GM12873 (cell line): ENCODE data around the gene NAA60.

Experiments
- TF ChIP-seq, protein P1 (sequence below): IDR thresholded peaks from 2 replicates; pipeline ENCODE4 v1.5.1; 2012; ENCODE audit warnings: low read depth, mild to moderate bottlenecking, moderate library complexity, low read length, control low read depth; ENCODE audit not compliant: insufficient read depth; ENCODE audit errors: missing control alignments

The NAA60 gene

GRCh38 chr16:3431779-3432219, 11.7 kb upstream of the NAA60 start:
- TF ChIP-seq, protein P1, sequence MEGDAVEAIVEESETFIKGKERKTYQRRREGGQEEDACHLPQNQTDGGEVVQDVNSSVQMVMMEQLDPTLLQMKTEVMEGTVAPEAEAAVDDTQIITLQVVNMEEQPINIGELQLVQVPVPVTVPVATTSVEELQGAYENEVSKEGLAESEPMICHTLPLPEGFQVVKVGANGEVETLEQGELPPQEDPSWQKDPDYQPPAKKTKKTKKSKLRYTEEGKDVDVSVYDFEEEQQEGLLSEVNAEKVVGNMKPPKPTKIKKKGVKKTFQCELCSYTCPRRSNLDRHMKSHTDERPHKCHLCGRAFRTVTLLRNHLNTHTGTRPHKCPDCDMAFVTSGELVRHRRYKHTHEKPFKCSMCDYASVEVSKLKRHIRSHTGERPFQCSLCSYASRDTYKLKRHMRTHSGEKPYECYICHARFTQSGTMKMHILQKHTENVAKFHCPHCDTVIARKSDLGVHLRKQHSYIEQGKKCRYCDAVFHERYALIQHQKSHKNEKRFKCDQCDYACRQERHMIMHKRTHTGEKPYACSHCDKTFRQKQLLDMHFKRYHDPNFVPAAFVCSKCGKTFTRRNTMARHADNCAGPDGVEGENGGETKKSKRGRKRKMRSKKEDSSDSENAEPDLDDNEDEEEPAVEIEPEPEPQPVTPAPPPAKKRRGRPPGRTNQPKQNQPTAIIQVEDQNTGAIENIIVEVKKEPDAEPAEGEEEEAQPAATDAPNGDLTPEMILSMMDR, result no peak

DNA sequence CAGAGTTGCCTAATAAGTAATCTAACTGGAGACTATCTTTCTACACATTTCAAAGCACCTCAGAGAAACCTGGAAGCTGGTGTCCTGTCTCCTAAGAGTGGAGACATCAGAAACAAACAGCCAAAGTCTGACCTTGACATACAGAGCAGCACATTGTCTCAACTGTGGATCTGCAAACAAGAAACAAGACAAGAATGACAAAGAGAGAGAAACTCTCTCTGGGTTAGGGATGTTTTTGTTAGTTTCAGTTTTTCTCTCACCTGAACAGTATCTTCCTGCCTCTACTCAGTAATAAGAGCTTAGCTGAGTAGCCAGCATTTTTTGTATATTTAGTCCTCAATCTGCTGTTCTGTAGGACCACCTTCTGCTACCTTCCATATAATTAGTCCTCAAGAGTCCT, 9.1 kb upstream of the NAA60 start:
- TF ChIP-seq, protein P1, result no peak

DNA sequence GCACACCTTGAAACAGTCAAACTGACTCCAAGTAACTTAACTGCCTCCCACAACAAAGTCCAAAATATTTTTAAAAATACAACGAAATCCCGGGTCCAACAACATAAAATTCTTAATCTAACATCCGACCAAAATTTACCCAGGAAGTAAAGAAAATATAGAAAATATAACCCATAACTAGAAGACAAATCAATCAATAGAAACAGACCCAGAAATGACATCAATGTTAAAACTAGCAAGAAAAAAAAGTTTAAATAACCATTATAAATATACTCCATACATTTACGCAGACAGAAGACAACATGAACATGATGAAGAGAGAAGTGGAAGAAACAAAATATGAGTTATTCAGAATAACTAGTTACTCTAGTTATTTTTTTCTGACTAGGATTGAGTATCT, 3.8 kb upstream of the NAA60 start:
- TF ChIP-seq, protein P1, result no peak

- TF ChIP-seq, protein P1, result no peak
These were observed 530 bp downstream of the NAA60 start for GRCh38 chr16:3444032-3444388.

- TF ChIP-seq, protein P1, result no peak
These were observed 10.6 kb downstream of the NAA60 start for GRCh38 chr16:3454093-3454492.

DNA sequence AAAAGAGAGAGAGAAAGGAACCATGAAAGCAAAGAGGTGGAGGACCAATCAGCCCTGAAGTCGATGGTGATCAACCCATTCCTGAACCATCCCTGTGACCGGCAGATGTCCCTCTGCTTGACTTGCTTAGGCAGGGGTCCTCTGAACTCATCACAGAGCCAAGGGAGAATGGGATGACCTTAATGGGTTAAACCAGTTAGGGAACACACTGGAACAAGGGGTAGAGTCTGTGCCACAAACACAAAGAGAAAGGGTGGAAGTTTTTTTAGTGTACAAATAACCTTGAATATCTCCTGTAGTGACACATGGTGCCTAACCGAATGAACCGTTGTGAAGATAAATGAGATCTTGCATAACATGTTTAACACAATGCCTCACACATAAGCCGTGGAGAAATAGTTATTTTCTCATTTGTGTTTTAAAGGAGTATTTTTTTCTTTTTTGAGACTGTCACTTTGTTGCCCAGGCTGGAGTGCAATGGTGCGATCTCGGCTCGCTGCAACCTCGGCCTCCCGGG, 11.2 kb downstream of the NAA60 start:
- TF ChIP-seq, protein P1, result no peak

DNA sequence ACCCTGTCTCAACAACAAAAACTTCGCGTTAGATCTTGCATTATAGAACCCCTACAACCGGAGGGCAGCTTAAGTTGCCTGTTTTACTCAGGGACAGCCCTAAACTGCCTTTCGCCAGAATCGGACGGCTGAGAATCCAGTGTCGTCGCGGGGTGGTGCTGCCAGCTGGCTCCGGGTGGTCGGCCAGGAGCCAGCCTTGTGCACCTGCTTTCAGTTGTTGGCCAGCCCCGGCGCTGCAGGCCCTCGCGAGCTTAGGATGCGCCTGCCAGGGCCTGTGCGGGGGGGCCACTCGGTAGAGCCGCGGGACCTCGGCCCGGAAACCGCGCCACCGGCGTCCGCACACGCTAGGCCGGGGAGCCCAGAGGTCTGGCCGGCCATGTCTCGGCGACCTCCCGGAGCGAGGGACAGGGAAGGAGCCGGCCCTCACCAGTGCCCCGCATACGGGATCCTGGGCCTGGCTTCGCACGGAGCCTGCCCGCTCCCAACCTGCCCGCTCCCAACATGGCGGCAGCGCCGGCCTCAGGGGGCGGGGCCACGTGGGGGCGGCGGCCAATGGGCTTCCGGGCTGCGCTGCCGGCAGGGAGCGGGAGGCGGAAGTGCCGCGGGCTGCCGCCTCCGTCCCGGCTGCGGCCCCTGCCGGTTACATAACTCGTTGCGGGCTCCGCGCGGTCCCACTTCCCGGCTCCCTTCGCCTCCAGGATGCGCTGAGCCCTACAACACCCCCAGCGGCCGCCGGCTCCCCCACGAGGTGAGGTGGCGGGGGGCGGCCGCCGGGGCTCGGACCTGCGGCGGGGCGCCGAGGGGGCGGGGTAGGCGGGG, 14.2 kb downstream of the NAA60 start:
- TF ChIP-seq, protein P1, result peak; percentile 59
